ENCODE measurements around the gene FGFR2.

GRCh38 chr10:121497513-121498470 is 100.5 kb downstream of the FGFR2 start:
- TF ChIP-seq EZH2 (IDR thresholded peaks at IDR 0.05; ENCODE audit: borderline replicate concordance, low read length) (no peak), CTCF (conservative IDR thresholded peaks at IDR 0.05 in 1 of 2, IDR thresholded peaks at IDR 0.05 in 1 of 2; ENCODE audit: extremely low read depth in 1 of 2, insufficient read depth in 1 of 2, low read depth in 1 of 2, low read length in 2 of 2) (peak in 1 of 2 donors; percentile 7)

Data from mammary epithelial cell (primary cell).